ENCODE data around the gene EIF4EBP2. TPM values are rescaled to one million over a fixed set of nuclear protein-coding genes. Genes with fewer than 3 reads are reported as not detected.

The EIF4EBP2 gene
- total RNA-seq, 1 donor from 2014 or later = 100 TPM

DNA sequence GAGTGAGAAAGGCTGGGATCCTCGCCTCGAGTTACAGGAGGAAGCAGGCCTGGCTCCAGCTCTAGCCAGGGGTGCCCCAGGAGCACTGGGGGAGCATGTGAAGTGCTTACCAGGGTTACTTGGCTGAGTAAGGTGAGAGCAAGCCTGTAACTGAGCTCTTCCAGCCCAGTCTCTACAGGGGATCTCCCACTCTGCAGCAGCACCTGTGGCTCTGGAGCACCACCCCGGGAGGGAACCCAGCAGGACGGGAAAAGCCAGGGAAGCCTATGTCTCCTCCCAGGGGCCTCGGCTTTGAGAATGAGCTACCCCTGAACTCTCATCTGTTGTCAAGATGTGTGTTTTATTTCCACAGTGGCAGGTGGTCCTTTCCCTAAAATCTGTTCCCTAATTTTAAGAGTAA is 32.1 kb upstream of the EIF4EBP2 start:
- Mint-ChIP-seq H3K27me3 (no peaks in the 10 kb centered on the region), H3K27ac (no peak overlapping the region)
- TF ChIP-seq, protein P1, sequence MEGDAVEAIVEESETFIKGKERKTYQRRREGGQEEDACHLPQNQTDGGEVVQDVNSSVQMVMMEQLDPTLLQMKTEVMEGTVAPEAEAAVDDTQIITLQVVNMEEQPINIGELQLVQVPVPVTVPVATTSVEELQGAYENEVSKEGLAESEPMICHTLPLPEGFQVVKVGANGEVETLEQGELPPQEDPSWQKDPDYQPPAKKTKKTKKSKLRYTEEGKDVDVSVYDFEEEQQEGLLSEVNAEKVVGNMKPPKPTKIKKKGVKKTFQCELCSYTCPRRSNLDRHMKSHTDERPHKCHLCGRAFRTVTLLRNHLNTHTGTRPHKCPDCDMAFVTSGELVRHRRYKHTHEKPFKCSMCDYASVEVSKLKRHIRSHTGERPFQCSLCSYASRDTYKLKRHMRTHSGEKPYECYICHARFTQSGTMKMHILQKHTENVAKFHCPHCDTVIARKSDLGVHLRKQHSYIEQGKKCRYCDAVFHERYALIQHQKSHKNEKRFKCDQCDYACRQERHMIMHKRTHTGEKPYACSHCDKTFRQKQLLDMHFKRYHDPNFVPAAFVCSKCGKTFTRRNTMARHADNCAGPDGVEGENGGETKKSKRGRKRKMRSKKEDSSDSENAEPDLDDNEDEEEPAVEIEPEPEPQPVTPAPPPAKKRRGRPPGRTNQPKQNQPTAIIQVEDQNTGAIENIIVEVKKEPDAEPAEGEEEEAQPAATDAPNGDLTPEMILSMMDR (conservative IDR thresholded peaks at IDR 0.05) = no peak

DNA sequence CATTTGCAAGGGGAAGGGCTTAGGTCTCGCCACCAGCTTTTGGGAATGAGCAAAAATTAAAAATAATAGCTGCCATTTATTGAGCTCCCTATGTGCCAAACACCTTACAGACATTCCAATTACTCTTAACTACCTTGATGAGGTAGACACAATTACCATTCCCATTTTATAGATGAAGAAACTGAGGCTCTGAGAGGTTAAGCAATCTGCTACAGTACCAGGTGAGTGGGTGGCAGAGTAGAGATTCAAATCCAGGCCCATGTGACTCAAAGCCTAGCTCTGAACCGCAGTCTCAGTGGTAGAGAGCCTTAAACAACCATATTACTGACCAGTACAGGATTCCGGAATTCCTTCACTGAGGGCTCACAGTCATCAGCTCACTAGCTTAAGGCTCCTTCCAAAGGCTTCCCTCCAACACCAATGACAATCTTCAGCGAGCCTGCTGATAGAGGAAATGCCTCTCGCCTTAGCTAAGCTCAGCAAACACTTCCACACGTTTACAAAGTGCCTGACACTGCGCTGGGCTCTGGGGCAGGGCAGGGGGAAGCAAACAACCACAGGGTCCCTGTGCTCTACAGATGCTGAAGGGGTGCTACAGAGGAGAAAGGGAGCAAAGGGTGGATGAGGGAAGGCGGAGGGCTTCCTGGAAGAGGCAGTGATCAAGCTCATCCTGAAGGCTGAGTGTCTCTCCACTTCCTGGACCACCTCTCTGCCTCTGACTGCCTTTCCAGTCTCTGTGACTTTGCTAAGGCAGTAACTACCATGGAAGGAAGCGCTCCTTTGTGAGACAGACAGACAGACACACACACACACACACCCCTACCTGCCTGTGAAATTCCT is 28.9 kb upstream of the EIF4EBP2 start:
- Mint-ChIP-seq H3K27ac (no peak overlapping the region), H3K27me3 (peaks cover 4% of the 10 kb centered on the region), H3K9me3 (peaks cover 7% of the 10 kb centered on the region), H3K4me3 (no peak overlapping the region), H3K36me3 (peaks cover 7% of the 10 kb centered on the region), H3K4me1 (ENCODE audit: unreplicated experiment) (peaks cover 13% of the 10 kb centered on the region)
- DNase-seq (ENCODE audit: extremely low spot score, unreplicated experiment) = no peak
- TF ChIP-seq, protein P1 (conservative IDR thresholded peaks at IDR 0.05) = no peak

More for the DNA sequence above, 32.1 kb upstream of the EIF4EBP2 start:
- DNase-seq (ENCODE audit: extremely low spot score, unreplicated experiment) = no peak
- Mint-ChIP-seq H3K9me3 (no peaks in the 10 kb centered on the region), H3K4me3 (no peak overlapping the region), H3K36me3 (no peaks in the 10 kb centered on the region), H3K4me1 (ENCODE audit: unreplicated experiment) (peaks cover under 1% of the 10 kb centered on the region)

DNA sequence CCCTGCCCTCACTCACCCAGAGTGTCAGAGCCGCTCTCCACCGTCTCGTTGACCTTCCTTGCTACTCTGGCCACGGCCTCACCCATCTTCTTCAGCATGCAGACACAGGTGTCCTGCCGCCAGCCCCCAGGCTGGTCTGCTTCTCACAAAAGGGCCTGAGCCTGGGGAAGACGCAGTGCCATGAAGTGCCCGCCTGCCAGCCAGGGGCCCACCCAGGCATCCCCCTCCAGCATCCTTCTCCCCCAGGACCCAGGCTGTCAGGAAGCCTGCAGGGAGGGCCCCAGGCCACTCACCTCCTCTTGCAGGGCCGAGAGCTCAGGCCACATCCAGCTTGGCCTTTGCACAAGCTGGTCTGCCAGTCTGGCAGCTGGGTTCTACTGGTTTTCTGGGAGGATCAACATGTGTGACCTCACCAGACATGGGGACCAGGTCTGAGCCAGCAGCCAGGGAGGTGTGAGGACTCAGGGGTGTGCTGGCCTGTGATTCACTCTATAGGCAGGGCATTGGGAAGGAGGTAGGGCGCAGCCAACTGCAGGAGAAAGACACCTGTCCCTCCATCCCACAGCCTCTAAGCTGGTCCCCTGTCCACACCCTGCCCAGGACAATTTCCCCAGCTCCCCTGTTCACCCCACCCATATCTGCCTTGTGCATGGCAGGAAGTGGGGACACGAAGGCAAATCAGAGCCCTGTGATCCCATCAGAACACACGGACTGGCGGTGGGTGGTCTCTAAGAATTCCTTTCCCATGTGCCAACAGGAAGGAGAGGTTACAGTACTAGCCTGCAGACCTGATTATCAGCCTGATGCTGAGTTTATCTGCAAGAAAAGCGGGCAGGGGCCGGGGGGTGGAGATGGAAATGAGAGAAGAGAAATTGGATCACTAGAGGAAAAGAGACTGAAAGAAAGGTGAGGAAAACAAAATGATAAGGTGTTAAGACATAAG is 27.2 kb upstream of the EIF4EBP2 start:
- peaks cover 7% of the 10 kb centered on the region for H3K36me3 Mint-ChIP-seq
- TF ChIP-seq, protein P1 (conservative IDR thresholded peaks at IDR 0.05) = no peak
- H3K9me3 Mint-ChIP-seq = peaks cover 7% of the 10 kb centered on the region
- H3K4me3 Mint-ChIP-seq = no peak overlapping the region
- peaks cover 15% of the 10 kb centered on the region for H3K27me3 Mint-ChIP-seq
- H3K27ac Mint-ChIP-seq = peak overlapping the region; percentile 78
- DNase-seq (ENCODE audit: extremely low spot score, unreplicated experiment) = no peak
- peaks cover 13% of the 10 kb centered on the region for H3K4me1 Mint-ChIP-seq (ENCODE audit: unreplicated experiment)

DNA sequence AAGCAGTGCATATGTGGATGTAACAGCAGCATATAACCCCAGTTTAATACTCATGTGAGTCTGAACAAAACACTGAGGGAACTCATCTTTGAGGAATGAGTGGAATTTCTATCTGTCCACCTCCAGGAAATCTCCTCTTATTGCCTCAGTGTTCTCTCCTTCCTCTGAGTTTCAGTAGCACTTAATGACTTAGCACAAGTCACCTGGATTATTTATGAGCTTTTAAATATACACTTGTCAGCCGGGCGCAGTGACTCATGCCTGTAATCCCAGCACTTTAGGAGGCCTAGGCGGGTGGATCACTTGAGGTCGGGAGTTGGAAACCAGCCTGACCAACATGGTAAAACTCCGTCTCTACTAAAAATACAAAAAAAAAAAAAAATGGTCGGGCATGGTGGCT is 25.8 kb upstream of the EIF4EBP2 start:
- H3K27me3 Mint-ChIP-seq = peaks cover 18% of the 10 kb centered on the region
- peaks cover 7% of the 10 kb centered on the region for H3K36me3 Mint-ChIP-seq
- TF ChIP-seq, protein P1 (conservative IDR thresholded peaks at IDR 0.05) = no peak
- DNase-seq (ENCODE audit: extremely low spot score, unreplicated experiment) = no peak
- peaks cover 7% of the 10 kb centered on the region for H3K9me3 Mint-ChIP-seq
- peak overlapping the region; percentile 78 for H3K27ac Mint-ChIP-seq
- H3K4me1 Mint-ChIP-seq (ENCODE audit: unreplicated experiment) = peaks cover 13% of the 10 kb centered on the region
- H3K4me3 Mint-ChIP-seq = peak overlapping the region; percentile 59

DNA sequence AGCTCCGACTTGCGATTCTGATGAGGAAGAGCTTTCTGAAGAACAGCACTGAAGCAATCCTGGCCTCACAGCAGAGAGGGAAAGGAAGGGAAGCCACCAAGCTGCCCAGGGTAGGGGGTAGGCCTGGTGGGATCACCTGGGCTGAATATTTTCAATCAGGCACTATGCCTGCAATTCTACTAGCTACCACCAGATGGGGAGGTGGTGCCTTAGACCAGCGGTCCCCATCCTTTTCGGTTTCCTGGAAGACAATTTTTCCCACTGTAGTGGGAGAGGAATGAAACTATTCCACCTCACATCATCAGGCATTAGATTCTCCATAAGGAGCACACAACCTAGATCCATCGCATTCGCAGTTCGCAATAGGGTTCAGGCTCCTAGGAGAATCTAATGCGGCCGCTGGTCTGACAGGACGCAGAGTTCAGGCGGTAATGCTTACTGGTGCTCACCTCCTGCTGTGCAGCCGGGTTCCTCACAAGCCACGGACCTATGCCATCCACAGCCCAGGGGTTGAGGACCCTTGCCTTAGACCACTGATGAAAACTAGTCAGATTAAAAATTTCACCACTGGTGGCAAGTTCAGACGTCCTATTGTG is 24.3 kb upstream of the EIF4EBP2 start:
- Mint-ChIP-seq H3K9me3 (peaks cover 7% of the 10 kb centered on the region), H3K36me3 (peaks cover 7% of the 10 kb centered on the region), H3K27ac (no peak overlapping the region), H3K4me3 (peak overlapping the region; percentile 36), H3K27me3 (peaks cover 22% of the 10 kb centered on the region), H3K4me1 (ENCODE audit: unreplicated experiment) (peaks cover 13% of the 10 kb centered on the region)
- no peak for DNase-seq (ENCODE audit: extremely low spot score, unreplicated experiment)
- TF ChIP-seq, protein P1 (conservative IDR thresholded peaks at IDR 0.05) = peak; percentile 76

Data from type B pancreatic cell (in vitro differentiated cells).